ENCODE measurements around the gene HOXA7. TPM values are rescaled to one million over a fixed set of nuclear protein-coding genes. Genes with fewer than 3 reads are reported as not detected.

The HOXA7 gene
- total and polyA plus RNA-seq, 2 experiments from 2014 or later, result 0.24 TPM; not detected in 1

GRCh38 chr7:27170426-27171324, 14.2 kb upstream of the HOXA7 start:
- Histone ChIP-seq H3K27me3 (ENCODE audit: insufficient read depth) (peaks cover 100% of the 10 kb centered on the region), H3K4me2 (peak overlapping the region; percentile 55), H2AFZ (no peak overlapping the region), H3K4me3 (peak overlapping the region; percentile 36; the same call in 1 of the 2 replicates), H3K27ac (ENCODE audit: low read depth) (no peak overlapping the region), H3K9me2 (ENCODE audit: insufficient read depth) (no peaks in the 10 kb centered on the region), H3K36me3 (ENCODE audit: insufficient read depth) (no peaks in the 10 kb centered on the region), H3K79me2 (replicated peaks; ENCODE audit: insufficient read depth) (no peaks in the 10 kb centered on the region), H3F3A (replicated peaks; ENCODE audit: low read depth) (peaks cover 60% of the 10 kb centered on the region), H3K4me1 (ENCODE audit: insufficient read depth) (peaks cover 27% of the 10 kb centered on the region), H4K20me1 (replicated peaks; ENCODE audit: insufficient read depth) (peaks cover 45% of the 10 kb centered on the region)
- Mint-ChIP-seq H3K9me3 (peaks cover 17% of the 10 kb centered on the region; the same call in 2 of the 3 replicates), H3K4me1 (peaks cover 17% of the 10 kb centered on the region; the same call in 2 of the 3 replicates), H3K27ac (no peak overlapping the region), H3K4me3 (no peak overlapping the region; the same call in 2 of the 3 replicates), H3K27me3 (ENCODE audit: insufficient read depth, low read depth, poor library complexity) (peaks cover 95% of the 10 kb centered on the region), H3K36me3 (ENCODE audit: low read depth) (no peaks in the 10 kb centered on the region; the same call in 2 of the 3 replicates)
- TF ChIP-seq ETS1 (IDR thresholded peaks at IDR 0.05) (no peak), EZH2 (IDR thresholded peaks at IDR 0.05; ENCODE audit: low read depth, unreplicated experiment) (peak; percentile 87)
- DNase-seq (ENCODE audit: low spot score) (no peak), ATAC-seq (no peak)

- DNase-seq (ENCODE audit: low spot score), result peak; percentile 82
- Histone ChIP-seq H3K27ac (ENCODE audit: low read depth) (no peak overlapping the region), H3K4me2 (peak overlapping the region; percentile 55), H3K9me2 (ENCODE audit: insufficient read depth) (no peaks in the 10 kb centered on the region), H3K4me1 (ENCODE audit: insufficient read depth) (peaks cover 20% of the 10 kb centered on the region), H4K20me1 (replicated peaks; ENCODE audit: insufficient read depth) (peaks cover 44% of the 10 kb centered on the region), H3K4me3 (peak overlapping the region; percentile 36), H2AFZ (no peak overlapping the region), H3K36me3 (ENCODE audit: insufficient read depth) (no peaks in the 10 kb centered on the region), H3F3A (replicated peaks; ENCODE audit: low read depth) (peaks cover 55% of the 10 kb centered on the region), H3K79me2 (replicated peaks; ENCODE audit: insufficient read depth) (no peaks in the 10 kb centered on the region), H3K27me3 (ENCODE audit: insufficient read depth) (peaks cover 100% of the 10 kb centered on the region)
- no peak overlapping the region; the same call in 2 of the 3 replicates for H3K4me3 Mint-ChIP-seq
- H3K9me3 Mint-ChIP-seq, result peaks cover 19% of the 10 kb centered on the region; the same call in 2 of the 3 replicates
- peaks cover 14% of the 10 kb centered on the region; the same call in 2 of the 3 replicates for H3K4me1 Mint-ChIP-seq
- no peak for TF ChIP-seq ZNF331 (CRISPR knock-in tag; IDR thresholded peaks at IDR 0.05; ENCODE audit: low read depth)
- TF ChIP-seq JUNB (IDR thresholded peaks at IDR 0.05; ENCODE audit: unreplicated experiment), result no peak
- no peak for TF ChIP-seq REST (IDR thresholded peaks at IDR 0.05; ENCODE audit: unreplicated experiment)
- no peak for TF ChIP-seq ETS1 (IDR thresholded peaks at IDR 0.05)
- TF ChIP-seq EZH2phosphoT487 (IDR thresholded peaks at IDR 0.05; ENCODE audit: unreplicated experiment), result peak; percentile 99
- TF ChIP-seq CREB1 (CRISPR knock-in tag; IDR thresholded peaks at IDR 0.05; ENCODE audit: low read depth), result no peak
- peak; percentile 99 for TF ChIP-seq EZH2 (IDR thresholded peaks at IDR 0.05; ENCODE audit: low read depth, unreplicated experiment)
- H3K27me3 Mint-ChIP-seq (ENCODE audit: insufficient read depth, low read depth, poor library complexity), result peaks cover 95% of the 10 kb centered on the region
- peak; percentile 34 for ATAC-seq
- H3K27ac Mint-ChIP-seq, result no peak overlapping the region
- no peaks in the 10 kb centered on the region; the same call in 2 of the 3 replicates for H3K36me3 Mint-ChIP-seq (ENCODE audit: low read depth)
These were observed 13.4 kb upstream of the HOXA7 start for GRCh38 chr7:27169658-27170425.

All from GM23338 (cell line).